ENCODE data around the gene DROSHA. TPM values are rescaled to one million over a fixed set of nuclear protein-coding genes. Genes with fewer than 3 reads are reported as not detected.

DROSHA gene
- total RNA-seq, 1 donor from 2014 or later, result 50.1 TPM

DNA sequence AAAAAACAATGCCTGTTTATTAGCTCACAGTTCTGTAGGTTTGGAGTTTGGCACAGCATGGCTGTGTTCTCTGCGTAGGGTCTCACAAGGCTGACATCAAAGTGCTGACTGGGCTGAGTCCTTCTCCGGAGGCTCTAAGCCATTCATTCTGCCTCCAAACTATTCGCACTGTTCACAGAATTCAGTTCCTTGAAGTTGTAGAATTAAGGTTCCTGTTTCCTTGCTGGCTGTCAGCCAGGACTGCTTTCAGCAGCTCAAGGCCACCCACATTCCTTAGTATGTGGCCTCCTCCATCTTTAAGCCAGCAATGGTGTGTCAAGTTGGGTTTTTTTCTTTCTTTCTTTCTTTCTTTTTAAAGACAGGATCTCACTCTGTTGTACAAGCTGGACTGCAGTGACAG, 176.6 kb downstream of the DROSHA start:
- Histone ChIP-seq H3K4me3 (ENCODE audit: low read depth, low read length) (no peak overlapping the region), H3K36me3 (ENCODE audit: control insufficient read depth, insufficient read depth, low read length) (no peaks in the 10 kb centered on the region), H3K27me3 (ENCODE audit: control insufficient read depth, insufficient read depth, low read length) (no peaks in the 10 kb centered on the region)
- no peak for DNase-seq (ENCODE audit: low read depth)
- TF ChIP-seq CTCF (IDR thresholded peaks at IDR 0.05; ENCODE audit: insufficient read depth, low read length, poor library complexity, severe bottlenecking), result no peak

Other genes starting within 250 kb of the DROSHA start
- 23.6 and 23.7 TPM in 2 replicates for gene C5orf22, start 208 bp upstream of the DROSHA start, total RNA-seq
- gene PDZD2, start 107.0 kb upstream of the DROSHA start, total RNA-seq, result 5.5 and 6.7 TPM in 2 replicates

Data from kidney epithelial cell (primary cell).